Measurements from ENCODE around the gene ITIH5.

DNA sequence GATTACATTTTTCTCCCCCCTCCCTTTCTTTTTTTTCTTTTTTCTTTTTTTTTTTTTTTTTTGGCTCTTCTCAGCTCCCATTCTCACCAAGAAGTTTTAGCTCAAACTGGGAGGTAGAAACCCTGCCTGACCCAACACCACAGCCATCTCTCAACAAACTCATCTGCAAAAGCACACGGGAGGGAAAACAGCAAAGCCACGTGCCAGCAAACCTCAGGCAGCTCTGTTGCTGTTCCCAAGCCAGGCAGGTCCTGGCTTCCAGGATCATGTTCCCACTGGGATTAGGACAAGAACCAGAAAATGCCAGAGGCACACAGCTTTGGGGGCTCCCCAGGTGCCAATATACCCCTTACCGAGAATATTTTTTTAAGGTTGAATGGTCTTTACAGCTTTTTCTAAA is 56.7 kb downstream of the ITIH5 start:
- TF ChIP-seq, protein P1, sequence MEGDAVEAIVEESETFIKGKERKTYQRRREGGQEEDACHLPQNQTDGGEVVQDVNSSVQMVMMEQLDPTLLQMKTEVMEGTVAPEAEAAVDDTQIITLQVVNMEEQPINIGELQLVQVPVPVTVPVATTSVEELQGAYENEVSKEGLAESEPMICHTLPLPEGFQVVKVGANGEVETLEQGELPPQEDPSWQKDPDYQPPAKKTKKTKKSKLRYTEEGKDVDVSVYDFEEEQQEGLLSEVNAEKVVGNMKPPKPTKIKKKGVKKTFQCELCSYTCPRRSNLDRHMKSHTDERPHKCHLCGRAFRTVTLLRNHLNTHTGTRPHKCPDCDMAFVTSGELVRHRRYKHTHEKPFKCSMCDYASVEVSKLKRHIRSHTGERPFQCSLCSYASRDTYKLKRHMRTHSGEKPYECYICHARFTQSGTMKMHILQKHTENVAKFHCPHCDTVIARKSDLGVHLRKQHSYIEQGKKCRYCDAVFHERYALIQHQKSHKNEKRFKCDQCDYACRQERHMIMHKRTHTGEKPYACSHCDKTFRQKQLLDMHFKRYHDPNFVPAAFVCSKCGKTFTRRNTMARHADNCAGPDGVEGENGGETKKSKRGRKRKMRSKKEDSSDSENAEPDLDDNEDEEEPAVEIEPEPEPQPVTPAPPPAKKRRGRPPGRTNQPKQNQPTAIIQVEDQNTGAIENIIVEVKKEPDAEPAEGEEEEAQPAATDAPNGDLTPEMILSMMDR (IDR thresholded peaks at IDR 0.05; ENCODE audit: low read depth, low read length): no peak
- TF ChIP-seq POLR2A (IDR thresholded peaks at IDR 0.05; ENCODE audit: extremely low read depth, insufficient read length) (no peak), MYC (IDR thresholded peaks at IDR 0.05; ENCODE audit: low read depth, low read length) (no peak)

All from NB4 (cell line).